ENCODE data around the gene ABI3. TPM values are rescaled to one million over a fixed set of nuclear protein-coding genes. Genes with fewer than 3 reads are reported as not detected.
A peak's percentile ranks its signal among the peaks of the same experiment; 100 is the strongest.
"Not testable (repeated sequence)": the region's sequence is repeated elsewhere in the genome, so short reads cannot be mapped to it uniquely, and the experiment has no call there.

ABI3 gene
- total RNA-seq = 4.9 TPM
- long read RNA-seq, transcript ABI3-201 (8 exons, 2,109 nt) = major isoform, 5 of 6 reads
- long read RNA-seq, partial matches to known transcripts = 0 of 6 reads
- long read RNA-seq, other reads (novel, unspliced or antisense) = 1 of 6 reads

GRCh38 chr17:49210158-49211029 lies at the start of gene ABI3, which contains the start of gene GNGT2:
TSS of gene ABI3 (plus strand) at chr17:49210707. CDS start at chr17:49210725, 18 bp downstream.
TSS of gene GNGT2 (minus strand) at chr17:49210574. CDS start at chr17:49207422, 3,152 bp downstream.
- Histone ChIP-seq H3K36me3 (no peaks in the 10 kb centered on the region), H3K4me3 (peak within 1 kb of the TSS; percentile 68), H3K27ac (replicated peaks) (peak within 1 kb of the TSS; percentile 90), H3K27me3 (ENCODE audit: low read depth) (peaks cover 42% of the 10 kb centered on the region), H3K9me3 (replicated peaks) (no peaks in the 10 kb centered on the region), H3K4me1 (peaks cover 49% of the 10 kb centered on the region)
- intact Hi-C loops (cut with micrococcal nuclease) = no loop called here
- TF ChIP-seq CTCF (IDR thresholded peaks at IDR 0.05; ENCODE audit: borderline replicate concordance) = no peak
- peak; percentile 36 for DNase-seq

- H3K27me3 ChIP-seq (ENCODE audit: low read depth) = peaks cover 98% of the 10 kb centered on the region
- no peak for TF ChIP-seq CTCF (IDR thresholded peaks at IDR 0.05; ENCODE audit: borderline replicate concordance)
- intact Hi-C loops (cut with micrococcal nuclease) = no loop called here
Observed at GRCh38 chr17:49162866-49163265, 47.6 kb upstream of the ABI3 start.

GRCh38 chr17:49165143-49165542 lies 45.4 kb upstream of the ABI3 start:
- H3K27ac ChIP-seq (replicated peaks) = no peak overlapping the region
- no peaks in the 10 kb centered on the region for H3K4me1 ChIP-seq
- H3K4me3 ChIP-seq = no peak overlapping the region
- H3K27me3 ChIP-seq (ENCODE audit: low read depth) = peaks cover 98% of the 10 kb centered on the region
- DNase-seq = no peak
- intact Hi-C loops (cut with micrococcal nuclease) = no loop called here
- no peaks in the 10 kb centered on the region for H3K9me3 ChIP-seq (replicated peaks)
- H3K36me3 ChIP-seq = no peaks in the 10 kb centered on the region
- TF ChIP-seq CTCF (IDR thresholded peaks at IDR 0.05; ENCODE audit: borderline replicate concordance) = no peak

More at GRCh38 chr17:49162866-49163265, 47.6 kb upstream of the ABI3 start:
- H3K36me3 ChIP-seq = no peaks in the 10 kb centered on the region
- H3K4me1 ChIP-seq = no peaks in the 10 kb centered on the region
- no peak overlapping the region for H3K27ac ChIP-seq (replicated peaks)
- H3K4me3 ChIP-seq = no peak overlapping the region
- no peaks in the 10 kb centered on the region for H3K9me3 ChIP-seq (replicated peaks)
- no peak for DNase-seq

GRCh38 chr17:49168706-49169105 lies 41.8 kb upstream of the ABI3 start:
- Histone ChIP-seq H3K27me3 (ENCODE audit: low read depth) (peaks cover 95% of the 10 kb centered on the region), H3K4me3 (no peak overlapping the region), H3K27ac (replicated peaks) (no peak overlapping the region), H3K4me1 (no peaks in the 10 kb centered on the region), H3K9me3 (replicated peaks) (peaks cover 11% of the 10 kb centered on the region), H3K36me3 (no peaks in the 10 kb centered on the region)
- no peak for TF ChIP-seq CTCF (IDR thresholded peaks at IDR 0.05; ENCODE audit: borderline replicate concordance)
- no peak for DNase-seq
- intact Hi-C loops (cut with micrococcal nuclease) = no loop called here

GRCh38 chr17:49170216-49170615 lies 40.3 kb upstream of the ABI3 start:
- no peak overlapping the region for H3K27ac ChIP-seq (replicated peaks)
- no peaks in the 10 kb centered on the region for H3K36me3 ChIP-seq
- H3K9me3 ChIP-seq (replicated peaks) = peaks cover 26% of the 10 kb centered on the region
- TF ChIP-seq CTCF (IDR thresholded peaks at IDR 0.05; ENCODE audit: borderline replicate concordance) = no peak
- no peaks in the 10 kb centered on the region for H3K4me1 ChIP-seq
- DNase-seq = no peak
- peaks cover 88% of the 10 kb centered on the region for H3K27me3 ChIP-seq (ENCODE audit: low read depth)
- intact Hi-C loops (cut with micrococcal nuclease) = no loop called here
- H3K4me3 ChIP-seq = no peak overlapping the region

GRCh38 chr17:49170711-49171110 lies 39.8 kb upstream of the ABI3 start:
- H3K36me3 ChIP-seq; DNase-seq; intact Hi-C loops (cut with micrococcal nuclease); H3K4me1 ChIP-seq; H3K27ac ChIP-seq (replicated peaks); H3K4me3 ChIP-seq: not testable (repeated sequence)
- peaks cover 31% of the 10 kb centered on the region for H3K9me3 ChIP-seq (replicated peaks)
- peaks cover 83% of the 10 kb centered on the region for H3K27me3 ChIP-seq (ENCODE audit: low read depth)

GRCh38 chr17:49175978-49176377 lies 34.5 kb upstream of the ABI3 start:
- intact Hi-C loops (cut with micrococcal nuclease) = loop anchor here (5.0 kb wide), 1 partner anchor 116 kb away; no protein-coding TSS in a partner anchor
- H3K4me1 ChIP-seq; H3K27ac ChIP-seq (replicated peaks); H3K36me3 ChIP-seq; H3K4me3 ChIP-seq; DNase-seq: not testable (repeated sequence)
- H3K27me3 ChIP-seq (ENCODE audit: low read depth) = peaks cover 30% of the 10 kb centered on the region
- H3K9me3 ChIP-seq (replicated peaks) = peaks cover 53% of the 10 kb centered on the region

Measured in left ventricle myocardium inferior (tissue), 1 donor.